ENCODE measurements around the gene ABCF2. TPM values are rescaled to one million over a fixed set of nuclear protein-coding genes. Genes with fewer than 3 reads are reported as not detected.

Gene ABCF2
- total and polyA plus RNA-seq, 2 of the 13 experiments (the other 11 are each of a cell fraction or from before 2014, with no cell fraction given) = 16.3 to 42.5 TPM

- TF ChIP-seq ZHX2 (IDR thresholded peaks at IDR 0.05; ENCODE audit: low read depth) (no peak), ZHX2 (CRISPR knock-in tag; IDR thresholded peaks at IDR 0.05; ENCODE audit: borderline replicate concordance) (no peak), SMC3 (IDR thresholded peaks at IDR 0.05; ENCODE audit: low read length) (peak; percentile 64; the same call in 1 of the 2 replicates), LCORL (IDR thresholded peaks at IDR 0.05) (no peak), LCORL (CRISPR knock-in tag; IDR thresholded peaks at IDR 0.05) (peak; percentile 48; the same call in 1 of the 2 replicates), ZMYM3 (CRISPR knock-in tag; IDR thresholded peaks at IDR 0.05) (no peak), AHR (CRISPR knock-in tag; IDR thresholded peaks at IDR 0.05) (peak; percentile 83; the same call in 1 of the 2 replicates), ZNF556 (CRISPR knock-in tag; IDR thresholded peaks at IDR 0.05; ENCODE audit: borderline replicate concordance) (peak; percentile 70; the same call in 1 of the 2 replicates), ZNF580 (CRISPR knock-in tag; IDR thresholded peaks at IDR 0.05; ENCODE audit: borderline replicate concordance, low read depth) (0 out of 2 replicates have a peak, but pooled peaks have one; percentile 55), TFDP1 (CRISPR knock-in tag; IDR thresholded peaks at IDR 0.05; ENCODE audit: borderline replicate concordance) (no peak), THAP11 (CRISPR knock-in tag; IDR thresholded peaks at IDR 0.05) (peak; percentile 71; the same call in 1 of the 2 replicates), SALL2 (CRISPR knock-in tag; IDR thresholded peaks at IDR 0.05) (peak; percentile 23; the same call in 1 of the 2 replicates), THRA (CRISPR knock-in tag; IDR thresholded peaks at IDR 0.05; ENCODE audit: borderline replicate concordance) (peak; percentile 68), YY1 (IDR thresholded peaks at IDR 0.05; ENCODE audit: insufficient read depth, insufficient replicate concordance, low read depth, low read length) (peak; percentile 85), GATAD2A (CRISPR knock-in tag; IDR thresholded peaks at IDR 0.05) (peak; percentile 70), GTF3A (CRISPR knock-in tag; conservative IDR thresholded peaks at IDR 0.05) (no peak), ZNF274 (CRISPR knock-in tag; IDR thresholded peaks at IDR 0.05) (0 out of 2 replicates have a peak, but pooled peaks have one; percentile 33), FOXO1 (CRISPR knock-in tag; IDR thresholded peaks at IDR 0.05) (peak; percentile 27; the same call in 1 of the 2 replicates), XRCC5 (optimal IDR thresholded peaks at IDR 0.05; ENCODE audit: low read length) (peak; percentile 99), ZFX (CRISPR knock-in tag; IDR thresholded peaks at IDR 0.05; ENCODE audit: low read depth) (peak; percentile 55; the same call in 1 of the 2 replicates)
Measured at GRCh38 chr7:151172273-151173141, 54.5 kb downstream of the ABCF2 start (continued).
